Measurements from ENCODE around the gene AGL. TPM values are rescaled to one million over a fixed set of nuclear protein-coding genes. Genes with fewer than 3 reads are reported as not detected.

AGL gene
- total and polyA plus RNA-seq, 2 of the 4 experiments (the other 2 are of a cell fraction): 2.4 to 7.0 TPM

GRCh38 chr1:99963041-99963795, 113.1 kb downstream of the AGL start:
- Histone ChIP-seq H2AK9ac (replicated peaks; ENCODE audit: low read depth, low read length, poor library complexity) (no peak overlapping the region), H3K4me2 (ENCODE audit: low read depth, low read length) (no peak overlapping the region), H2AK5ac (ENCODE audit: low read depth, low read length) (no peak overlapping the region), H2BK120ac (ENCODE audit: low read depth, low read length) (no peak overlapping the region), H3K18ac (ENCODE audit: low read depth, low read length) (no peak overlapping the region), H3K27me3 (ENCODE audit: control insufficient read depth, insufficient read depth, low read length) (no peaks in the 10 kb centered on the region), H3K56ac (ENCODE audit: extremely low read depth, insufficient read depth, low read length) (no peak overlapping the region), H2AFZ (replicated peaks; ENCODE audit: low read length, poor library complexity) (no peak overlapping the region), H2BK5ac (ENCODE audit: low read depth, low read length, poor library complexity, severe bottlenecking) (peak overlapping the region; percentile 65), H3K27ac (ENCODE audit: insufficient read depth, low read length) (no peak overlapping the region), H4K91ac (ENCODE audit: insufficient read depth, low read depth, low read length) (no peak overlapping the region), H3K9me3 (ENCODE audit: control insufficient read depth, insufficient read depth, low read length) (no peaks in the 10 kb centered on the region), H2BK15ac (ENCODE audit: low read depth, low read length) (no peak overlapping the region), H4K20me1 (ENCODE audit: insufficient read depth, low read length) (no peaks in the 10 kb centered on the region), H4K8ac (ENCODE audit: low read depth in 2 of 2, low read length in 2 of 2) (no peak overlapping the region), H3K9ac (ENCODE audit: low read depth, low read length) (no peak overlapping the region), H3K14ac (replicated peaks; ENCODE audit: low read depth, low read length) (no peak overlapping the region), H3K4ac (ENCODE audit: low read depth, low read length) (no peak overlapping the region), H2BK20ac (ENCODE audit: low read depth, low read length) (no peak overlapping the region), H3K23ac (ENCODE audit: low read depth, low read length) (no peak overlapping the region), H3K4me1 (ENCODE audit: control insufficient read depth, insufficient read depth, low read length) (no peaks in the 10 kb centered on the region), H3K9me1 (ENCODE audit: insufficient read depth, low read length) (0 out of 2 replicates have a peak, but pooled peaks cover 3% of the 10 kb centered on the region), H3K36me3 (ENCODE audit: control insufficient read depth, insufficient read depth, low read length) (no peaks in the 10 kb centered on the region), H3K4me3 (ENCODE audit: insufficient read depth, low read depth, low read length) (no peak overlapping the region), H4K5ac (ENCODE audit: low read depth, low read length) (no peak overlapping the region), H3K79me1 (ENCODE audit: low read depth in 1 of 2, low read length in 2 of 2) (no peaks in the 10 kb centered on the region)
- DNase-seq (peak; percentile 73), ATAC-seq (ENCODE audit: low read depth) (peak; percentile 96)
- dilution Hi-C loops (cut with HindIII; ENCODE audit: low sequenced_read_pairs, unreplicated experiment) (no loop called here), intact Hi-C loops (cut with micrococcal nuclease) (no loop called here), in situ Hi-C loops (cut with MboI; ENCODE audit: low sequenced_read_pairs) (no loop called here)
- TF ChIP-seq NFE2L2 (IDR thresholded peaks at IDR 0.05; ENCODE audit: low read depth, low read length) (no peak), FOS (IDR thresholded peaks at IDR 0.05; ENCODE audit: low read depth, low read length) (peak; percentile 33; the same call in 1 of the 2 replicates)
- ChIA-PET POLR2A (ENCODE audit: unreplicated experiment) (no interaction called here), CTCF (no interaction called here)
- BruUV-seq (replicated peaks): no TSS peak

Measured in IMR-90 (cell line).